ENCODE measurements around the gene FAM53B. TPM values are rescaled to one million over a fixed set of nuclear protein-coding genes. Genes with fewer than 3 reads are reported as not detected.

The FAM53B gene
- total RNA-seq, 1 experiment from 2014 or later = 18.3 TPM

DNA sequence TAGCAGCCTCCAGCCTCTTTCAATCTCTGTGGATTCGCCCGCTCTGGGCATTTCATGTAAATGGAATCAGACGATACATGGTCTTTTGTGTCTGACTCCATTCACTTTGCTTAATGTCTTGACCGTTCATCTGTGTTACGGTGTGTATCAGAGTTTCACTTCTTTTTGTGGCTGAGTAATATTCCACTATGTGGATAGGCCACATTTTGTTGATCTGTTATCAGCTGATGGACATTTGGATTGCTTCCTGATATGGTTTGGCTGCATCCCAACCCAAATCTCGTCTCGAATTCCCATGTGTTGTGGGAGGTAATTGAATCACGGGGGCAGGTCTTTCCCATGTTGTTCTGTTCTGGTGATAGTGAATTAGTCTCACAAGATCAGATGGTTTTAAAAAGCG is 173.5 kb downstream of the FAM53B start:
- DNase-seq (ENCODE audit: low spot score) = no peak
- Histone ChIP-seq H3K4me1 (ENCODE audit: insufficient read depth, low read length, poor library complexity, severe bottlenecking) (no peaks in the 10 kb centered on the region), H3K36me3 (ENCODE audit: insufficient read depth, low read length, poor library complexity, severe bottlenecking) (no peaks in the 10 kb centered on the region), H3K4me3 (ENCODE audit: low read depth, low read length, poor library complexity, severe bottlenecking) (no peak overlapping the region), H3K27ac (ENCODE audit: low read depth, low read length, poor library complexity, severe bottlenecking) (no peak overlapping the region), H3K9me3 (ENCODE audit: low read depth, low read length, poor library complexity, severe bottlenecking) (no peaks in the 10 kb centered on the region), H3K27me3 (replicated peaks; ENCODE audit: insufficient read depth, low read depth, low read length, poor library complexity) (no peaks in the 10 kb centered on the region)
- ChIA-PET POLR2A (ENCODE audit: low non-redundant PET) (no interaction called here), CTCF (no interaction called here)
- intact Hi-C loops (cut with micrococcal nuclease; ENCODE audit: unreplicated experiment) = no loop called here
- BruUV-seq (replicated peaks) = no TSS peak
- TF ChIP-seq EZH2 (IDR thresholded peaks at IDR 0.05; ENCODE audit: borderline replicate concordance, low read depth, low read length, poor library complexity, severe bottlenecking) = no peak
- TF ChIP-seq, protein P1, sequence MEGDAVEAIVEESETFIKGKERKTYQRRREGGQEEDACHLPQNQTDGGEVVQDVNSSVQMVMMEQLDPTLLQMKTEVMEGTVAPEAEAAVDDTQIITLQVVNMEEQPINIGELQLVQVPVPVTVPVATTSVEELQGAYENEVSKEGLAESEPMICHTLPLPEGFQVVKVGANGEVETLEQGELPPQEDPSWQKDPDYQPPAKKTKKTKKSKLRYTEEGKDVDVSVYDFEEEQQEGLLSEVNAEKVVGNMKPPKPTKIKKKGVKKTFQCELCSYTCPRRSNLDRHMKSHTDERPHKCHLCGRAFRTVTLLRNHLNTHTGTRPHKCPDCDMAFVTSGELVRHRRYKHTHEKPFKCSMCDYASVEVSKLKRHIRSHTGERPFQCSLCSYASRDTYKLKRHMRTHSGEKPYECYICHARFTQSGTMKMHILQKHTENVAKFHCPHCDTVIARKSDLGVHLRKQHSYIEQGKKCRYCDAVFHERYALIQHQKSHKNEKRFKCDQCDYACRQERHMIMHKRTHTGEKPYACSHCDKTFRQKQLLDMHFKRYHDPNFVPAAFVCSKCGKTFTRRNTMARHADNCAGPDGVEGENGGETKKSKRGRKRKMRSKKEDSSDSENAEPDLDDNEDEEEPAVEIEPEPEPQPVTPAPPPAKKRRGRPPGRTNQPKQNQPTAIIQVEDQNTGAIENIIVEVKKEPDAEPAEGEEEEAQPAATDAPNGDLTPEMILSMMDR (conservative IDR thresholded peaks at IDR 0.05; ENCODE audit: low read depth, low read length) = no peak

DNA sequence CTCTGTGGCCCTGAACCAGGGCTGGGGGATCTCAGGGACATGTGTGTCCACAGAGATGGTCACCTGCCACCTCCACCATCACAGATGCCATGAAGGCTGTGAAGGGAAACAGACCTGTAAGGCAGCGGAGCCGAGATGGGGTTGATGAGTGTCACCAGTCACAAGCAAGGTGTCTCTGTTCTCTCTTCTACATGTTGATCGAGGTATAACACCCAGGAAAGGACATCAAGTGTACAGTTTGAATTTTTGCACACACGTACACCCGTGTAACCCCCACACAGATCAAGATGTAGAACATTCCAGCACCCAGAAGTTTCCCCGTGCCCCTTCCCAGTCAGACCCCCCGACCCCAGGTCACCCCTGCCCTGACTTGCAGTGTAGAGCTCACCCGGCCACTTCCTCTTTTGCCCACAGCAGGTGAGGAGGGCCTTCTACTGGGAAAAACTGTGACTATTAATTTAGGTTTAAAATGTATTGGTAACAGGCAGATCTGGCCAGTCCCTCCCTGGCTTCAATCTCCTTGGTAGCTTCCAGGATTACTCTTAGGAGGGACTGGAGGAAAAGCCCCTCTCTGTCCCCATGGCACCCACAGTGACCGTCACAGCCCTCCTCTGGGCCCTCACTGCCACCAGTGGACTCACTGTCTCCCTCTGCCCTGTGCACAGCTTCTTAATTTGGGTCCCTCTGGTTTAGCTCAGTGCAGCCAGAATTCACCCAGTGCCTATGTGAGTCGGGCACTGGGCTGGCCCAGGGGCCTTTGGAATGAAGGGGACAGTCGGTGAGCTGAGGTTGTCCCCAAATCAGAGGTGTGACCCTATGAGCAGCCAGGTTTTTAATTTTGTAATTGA is 174.3 kb downstream of the FAM53B start:
- ChIA-PET CTCF (no interaction called here), POLR2A (ENCODE audit: low non-redundant PET) (no interaction called here)
- Histone ChIP-seq H3K27ac (ENCODE audit: low read depth, low read length, poor library complexity, severe bottlenecking) (no peak overlapping the region), H3K4me1 (ENCODE audit: insufficient read depth, low read length, poor library complexity, severe bottlenecking) (no peaks in the 10 kb centered on the region), H3K36me3 (ENCODE audit: insufficient read depth, low read length, poor library complexity, severe bottlenecking) (no peaks in the 10 kb centered on the region), H3K4me3 (ENCODE audit: low read depth, low read length, poor library complexity, severe bottlenecking) (no peak overlapping the region), H3K9me3 (ENCODE audit: low read depth, low read length, poor library complexity, severe bottlenecking) (no peaks in the 10 kb centered on the region), H3K27me3 (replicated peaks; ENCODE audit: insufficient read depth, low read depth, low read length, poor library complexity) (no peaks in the 10 kb centered on the region)
- no peak for TF ChIP-seq EZH2 (IDR thresholded peaks at IDR 0.05; ENCODE audit: borderline replicate concordance, low read depth, low read length, poor library complexity, severe bottlenecking)
- TF ChIP-seq, protein P1 (conservative IDR thresholded peaks at IDR 0.05; ENCODE audit: low read depth, low read length) = no peak
- no peak for DNase-seq (ENCODE audit: low spot score)
- intact Hi-C loops (cut with micrococcal nuclease; ENCODE audit: unreplicated experiment) = no loop called here
- no TSS peak for BruUV-seq (replicated peaks)

Other genes starting within 250 kb of the FAM53B start
- gene EEF1AKMT2, start 47.5 kb upstream of the FAM53B start, total RNA-seq (2021) = 32.2 and 33.4 TPM in 2 replicates
- gene ABRAXAS2, start 57.4 kb upstream of the FAM53B start, total RNA-seq (2021) = 19.1 and 21.2 TPM in 2 replicates
- gene ZRANB1, start 197.7 kb upstream of the FAM53B start, total RNA-seq (2021) = 22.1 and 22.6 TPM in 2 replicates

Measured in A673 (cell line).